AG04449 (cell line): ENCODE results near the gene NCK1.
A peak's percentile ranks its signal among the peaks of the same experiment; 100 is the strongest.

ENCODE experiments used
- CTCF ChIA-PET: fragments of 350-600 bp; formaldehyde crosslinking; extraction: SDS; loops from one replicate; lab custom pipeline; 2021; ENCODE audit warnings: antibody characterized with exemption; lab: Yijun Ruan, JAX
- POLR2A ChIA-PET: fragments of 400-600, 350-600 bp; formaldehyde crosslinking; extraction: SDS; loops from one replicate; lab custom pipeline; 2020; ENCODE audit warnings: antibody characterized with exemption, inconsistent platforms; lab: Yijun Ruan, JAX
- DNase-seq: peaks from one replicate; pipeline ENCODE4 v3.0.0-alpha.2; 2010; ENCODE audit warnings: low read depth, low spot score
- H3K4me3 ChIP-seq: 2 replicates; pipeline ENCODE4 v1.5.1; 2011; ENCODE audit warnings: low read depth, mild to moderate bottlenecking, control low read depth, low read length
- CTCF ChIP-seq: IDR thresholded peaks from one replicate; pipeline ENCODE4 v1.5.1; 2011; ENCODE audit warnings: mild to moderate bottlenecking, moderate library complexity, low read length, control low read depth, inconsistent platforms; ENCODE audit not compliant: insufficient read depth; ENCODE audit errors: missing control alignments

Gene NCK1

DNA sequence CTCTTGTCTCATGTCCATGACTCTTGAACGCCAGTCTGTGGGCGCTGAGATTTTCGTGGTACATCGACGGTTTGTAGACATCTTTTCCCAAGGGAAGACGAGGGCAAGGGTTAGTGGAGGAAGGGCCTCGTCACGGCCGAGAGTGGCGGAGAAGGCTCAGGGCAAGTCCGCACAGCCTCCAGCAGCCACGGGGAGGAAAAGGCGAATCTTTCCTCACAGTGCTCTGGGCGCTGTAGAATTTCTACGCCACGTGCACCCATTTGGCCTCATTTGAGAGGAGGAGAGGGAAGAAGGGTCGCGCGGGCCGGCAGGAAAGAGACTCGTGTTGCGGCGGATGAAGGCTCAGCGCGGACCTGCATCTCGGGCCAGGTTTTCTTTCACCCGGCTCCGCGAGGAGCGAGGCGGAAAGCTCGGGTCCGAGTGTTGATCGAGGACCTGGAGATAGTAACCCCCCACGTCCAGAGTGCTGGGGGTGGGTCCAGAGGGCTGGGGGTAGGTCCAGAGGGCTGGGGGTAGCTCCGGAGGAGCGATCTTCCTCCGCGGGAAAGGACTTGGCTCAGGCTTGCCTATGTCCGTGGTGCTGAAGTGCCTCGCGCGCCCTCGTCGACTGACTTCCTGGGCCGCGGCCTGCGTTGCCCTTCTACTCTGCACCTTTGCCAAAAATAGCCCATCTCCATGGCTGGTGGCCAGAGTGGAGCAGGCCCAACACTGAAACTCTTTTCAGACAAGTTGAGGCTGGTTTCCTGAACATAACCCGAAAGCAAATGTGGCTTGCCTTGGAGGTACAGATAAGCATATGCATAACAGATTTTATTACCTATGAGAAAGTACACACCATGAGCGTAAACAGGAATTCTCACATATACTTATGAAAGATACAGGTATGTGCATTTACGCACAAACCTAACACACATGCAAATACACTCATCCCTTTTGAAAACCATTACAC lies 42.0 kb upstream of the NCK1 start:
- POLR2A ChIA-PET, result no interaction called here
- H3K4me3 ChIP-seq, result peak overlapping the region; percentile 74
- DNase-seq, result no peak
- TF ChIP-seq CTCF, result no peak
- CTCF ChIA-PET, result interaction anchor here (2.9 kb wide), 1 partner anchor 194 kb away, joined by 9 read pairs; no protein-coding TSS in a partner anchor

GRCh38 chr3:136831461-136831860 lies 30.5 kb upstream of the NCK1 start:
- TF ChIP-seq CTCF, result no peak
- no peak for DNase-seq
- ChIA-PET CTCF (interaction anchor here (0.7 to 1.1 kb wide), 2 partner anchors 10 to 182 kb away, joined by 3 to 4 read pairs; no protein-coding TSS in a partner anchor), POLR2A (no interaction called here)
- no peak overlapping the region for H3K4me3 ChIP-seq

- H3K4me3 ChIP-seq, result no peak overlapping the region
- DNase-seq, result no peak
- ChIA-PET POLR2A (interaction anchor here (0.8 kb wide), 1 partner anchor 9 kb away, joined by 3 read pairs; no protein-coding TSS in a partner anchor), CTCF (no interaction called here)
- TF ChIP-seq CTCF, result no peak
These were observed 26.8 kb upstream of the NCK1 start for GRCh38 chr3:136835089-136835812.

DNA sequence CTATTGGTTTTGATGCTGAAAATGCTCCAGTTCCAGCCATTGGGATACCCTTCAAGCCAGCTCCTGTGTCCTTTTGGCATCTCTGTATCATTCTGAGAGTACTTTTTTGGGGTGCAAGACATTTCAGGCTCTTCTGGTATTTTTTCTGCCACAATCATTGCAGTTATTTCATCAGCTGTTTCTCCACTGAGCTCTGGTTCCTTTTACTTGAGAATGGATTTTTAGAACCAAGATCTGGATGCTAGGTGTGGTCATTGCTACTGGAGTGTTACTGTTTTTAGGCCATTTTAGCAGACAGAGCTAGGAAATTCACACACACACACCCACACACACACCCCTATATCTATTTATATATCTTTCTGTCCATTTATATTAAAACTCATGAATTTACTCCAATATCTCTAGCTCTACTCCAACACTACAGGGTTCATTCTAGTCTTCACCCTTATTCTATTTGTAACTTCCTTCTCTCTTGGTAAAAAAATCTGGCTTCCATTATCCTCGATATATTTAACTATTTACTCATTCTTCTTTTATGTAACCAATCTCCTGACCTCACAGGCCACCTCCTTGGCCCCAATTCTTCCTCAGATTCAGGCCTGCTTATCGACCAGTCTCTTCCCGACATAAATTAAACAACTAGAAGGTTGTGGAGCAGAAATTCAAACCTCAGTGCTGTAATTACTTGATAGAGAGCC lies 26.0 kb upstream of the NCK1 start:
- CTCF ChIA-PET, result no interaction called here
- no peak for DNase-seq
- POLR2A ChIA-PET, result interaction anchor here (0.8 kb wide), 1 partner anchor 9 kb away, joined by 3 read pairs; no protein-coding TSS in a partner anchor
- TF ChIP-seq CTCF, result no peak
- H3K4me3 ChIP-seq, result no peak overlapping the region

- ChIA-PET POLR2A (no interaction called here), CTCF (no interaction called here)
- no peak for TF ChIP-seq CTCF
- DNase-seq, result no peak
- H3K4me3 ChIP-seq, result no peak overlapping the region
These were observed 25.4 kb upstream of the NCK1 start for GRCh38 chr3:136836511-136837156.
